Endothelial cell of umbilical vein (primary cell): ENCODE results near the gene PRMT7.

Experiments
- CTCF ChIP-seq, 2 donors: IDR thresholded peaks; 1 replicate in 1 of 2; 2 replicates in 1 of 2; pipeline ENCODE4 v1.5.1; 2011; ENCODE audit warnings: low read length in 2 of 2, mild to moderate bottlenecking in 2 of 2, moderate library complexity in 2 of 2, control low read depth in 1 of 2, inconsistent platforms in 1 of 2, low read depth in 1 of 2; ENCODE audit not compliant: insufficient read depth in 1 of 2; ENCODE audit errors: extremely low read depth in 1 of 2
- EZH2 ChIP-seq: IDR thresholded peaks from 2 replicates; pipeline ENCODE4 v1.6.1; 2012; ENCODE audit warnings: borderline replicate concordance, low read depth, mild to moderate bottlenecking, moderate library complexity, low read length, inconsistent platforms; ENCODE audit not compliant: severe bottlenecking
- JUN ChIP-seq: IDR thresholded peaks from 2 replicates; pipeline ENCODE4 v1.6.1; 2011; ENCODE audit warnings: borderline replicate concordance, low read depth; ENCODE audit not compliant: insufficient read length, insufficient read depth
- POLR2A ChIP-seq: IDR thresholded peaks from 2 replicates; pipeline ENCODE4 v1.6.1; 2012; ENCODE audit warnings: low read depth, mild to moderate bottlenecking, control low read depth, low read length

GRCh38 chr16:68395167-68395786 lies 84.5 kb downstream of the PRMT7 start:
- no peak for TF ChIP-seq CTCF (IDR thresholded peaks at IDR 0.05; ENCODE audit: extremely low read depth in 1 of 2, insufficient read depth in 1 of 2, low read depth in 1 of 2, low read length in 2 of 2)
- no peak for TF ChIP-seq POLR2A
- no peak for TF ChIP-seq EZH2
- no peak for TF ChIP-seq JUN
